Activated CD4-positive, alpha-beta memory T cell treated with anti-CD3 and anti-CD28 coated beads for 36 hours (primary cell): ENCODE data around the gene OVOL1. TPM values are rescaled to one million over a fixed set of nuclear protein-coding genes. Genes with fewer than 3 reads are reported as not detected.
A peak's percentile ranks its signal among the peaks of the same experiment; 100 is the strongest.
"Not testable (repeated sequence)": the region's sequence is repeated elsewhere in the genome, so short reads cannot be mapped to it uniquely, and the experiment has no call there.

Experiments
- CTCF ChIA-PET: fragments of 350-600 bp; sonication (Branson Sonifier 250); formaldehyde crosslinking; loops from one replicate; lab custom pipeline; 2021; ENCODE audit warnings: antibody characterized with exemption, inconsistent platforms; lab: Charles Lee
- POLR2A ChIA-PET: fragments of 350-600 bp; sonication (Branson Sonifier 250); formaldehyde crosslinking; loops from one replicate; lab custom pipeline; 2021; ENCODE audit warnings: antibody characterized with exemption; lab: Charles Lee
- DNase-seq: peaks from one replicate; pipeline ENCODE4 v3.0.0-alpha.2; 2020
- H3K27ac Mint-ChIP-seq: one replicate; pipeline ENCODE4 v1.8.0; 2021; ENCODE audit warnings: mixed read lengths
- H3K27me3 Mint-ChIP-seq: one replicate; pipeline ENCODE4 v1.8.0; 2021; ENCODE audit warnings: mixed read lengths
- H3K36me3 Mint-ChIP-seq: one replicate; pipeline ENCODE4 v1.8.0; 2021; ENCODE audit warnings: mixed read lengths
- H3K4me1 Mint-ChIP-seq: one replicate; pipeline ENCODE4 v1.8.0; 2021; ENCODE audit warnings: low read depth, mixed read lengths
- H3K4me3 Mint-ChIP-seq: one replicate; pipeline ENCODE4 v1.8.0; 2021; ENCODE audit warnings: mild to moderate bottlenecking, mixed read lengths
- H3K9me3 Mint-ChIP-seq: one replicate; pipeline ENCODE4 v1.8.0; 2021; ENCODE audit warnings: mixed read lengths
- intact Hi-C: fragments of 100-400 bp; cut with micrococcal nuclease; formaldehyde crosslinking; loops from one replicate; pipeline ENCODE4 v1.15.1; 2023
- total RNA-seq, 2 experiments: library from RNA; stranded (reverse); gene quantifications; one replicate each; pipeline ENCODE4 v1.2.3, GENCODE V29; 2021

Gene OVOL1
- not detected for total RNA-seq

DNA sequence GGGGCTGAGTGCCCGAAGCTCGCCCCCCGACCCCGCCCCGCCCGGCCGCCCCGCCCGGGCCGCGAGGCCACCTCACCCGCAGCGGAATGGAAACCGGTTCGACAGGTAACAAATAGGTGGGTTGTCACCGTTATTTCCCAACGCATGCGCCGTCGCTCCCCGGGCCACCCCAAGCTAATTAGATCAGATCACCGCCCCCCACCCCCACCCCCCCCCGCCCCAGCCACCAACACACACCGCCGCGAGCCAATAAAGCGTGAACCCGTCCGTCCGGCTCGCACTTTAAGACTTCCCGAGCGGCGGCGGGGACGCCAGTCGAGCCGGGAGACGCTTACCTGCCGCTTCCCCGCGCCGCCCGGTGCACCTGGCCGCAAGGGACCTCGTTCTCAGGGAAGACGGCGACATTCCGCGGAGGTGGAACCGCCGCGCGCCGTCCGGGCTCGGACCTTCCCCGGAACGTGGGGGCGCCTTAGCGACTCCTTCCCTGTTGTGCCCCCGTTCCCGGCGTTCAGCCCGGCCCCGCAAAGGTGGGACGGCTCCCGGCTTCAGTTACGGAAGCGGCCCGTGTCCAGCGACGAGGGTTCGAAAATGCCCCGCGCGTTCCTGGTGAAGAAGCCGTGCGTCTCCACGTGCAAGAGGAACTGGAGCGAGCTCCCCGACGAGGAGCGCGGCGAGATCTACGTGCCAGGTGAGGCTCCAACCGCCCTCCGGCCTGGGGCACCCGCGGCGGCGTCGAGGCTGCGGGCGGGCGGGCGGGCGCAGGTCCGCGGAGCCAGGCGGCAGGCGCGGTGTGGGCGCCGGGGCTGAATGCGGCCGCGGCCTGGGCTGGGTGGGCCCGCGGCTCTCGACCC, at the start of gene OVOL1:
Gene OVOL1 (plus strand): TSS at position 278 of the 851 bp plus-strand sequence. CDS start 311 bp downstream, at position 589.
- no peaks in the 10 kb centered on the region for H3K9me3 Mint-ChIP-seq
- ChIA-PET POLR2A (no interaction called here), CTCF (interaction anchor here (2.1 to 2.8 kb wide), 2 partner anchors 7 to 30 kb away, joined by 10 to 12 read pairs; no protein-coding TSS in a partner anchor)
- peaks cover 25% of the 10 kb centered on the region for H3K4me1 Mint-ChIP-seq
- H3K36me3 Mint-ChIP-seq: no peaks in the 10 kb centered on the region
- intact Hi-C loops: no loop called here
- H3K27me3 Mint-ChIP-seq: peaks cover 38% of the 10 kb centered on the region
- H3K27ac Mint-ChIP-seq: no peak within 1 kb of the TSS
- DNase-seq: peak; percentile 27
- H3K4me3 Mint-ChIP-seq: peak within 1 kb of the TSS; percentile 37

DNA sequence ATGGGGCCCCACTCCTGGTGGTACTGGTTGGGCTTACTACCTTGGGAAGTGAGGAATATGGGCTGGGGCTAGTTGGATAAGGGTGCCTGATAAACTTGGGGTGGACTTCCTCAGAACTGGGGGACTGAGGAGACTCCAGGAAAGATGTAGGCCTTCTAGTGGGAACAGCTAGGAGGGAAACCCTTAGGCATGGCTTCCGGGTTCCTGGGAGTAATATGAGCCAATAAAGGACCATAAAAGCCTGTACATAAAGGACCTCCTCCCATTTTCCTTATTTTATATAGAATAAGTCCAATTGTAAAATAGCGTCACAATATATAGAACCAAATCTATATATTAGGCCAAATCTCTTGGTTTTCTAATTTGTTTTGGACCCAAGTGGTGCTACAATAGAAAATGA, 47.8 kb upstream of the OVOL1 start:
- CTCF ChIA-PET: interaction anchor here (2.1 kb wide), 1 partner anchor 41 kb away, joined by 10 read pairs; no protein-coding TSS in a partner anchor
- DNase-seq: no peak
- Mint-ChIP-seq H3K27ac (no peak overlapping the region), H3K9me3 (peaks cover 7% of the 10 kb centered on the region), H3K4me3 (no peak overlapping the region), H3K27me3 (peaks cover 14% of the 10 kb centered on the region), H3K4me1 (no peaks in the 10 kb centered on the region), H3K36me3 (no peaks in the 10 kb centered on the region)
- intact Hi-C loops: no loop called here
- POLR2A ChIA-PET: no interaction called here

DNA sequence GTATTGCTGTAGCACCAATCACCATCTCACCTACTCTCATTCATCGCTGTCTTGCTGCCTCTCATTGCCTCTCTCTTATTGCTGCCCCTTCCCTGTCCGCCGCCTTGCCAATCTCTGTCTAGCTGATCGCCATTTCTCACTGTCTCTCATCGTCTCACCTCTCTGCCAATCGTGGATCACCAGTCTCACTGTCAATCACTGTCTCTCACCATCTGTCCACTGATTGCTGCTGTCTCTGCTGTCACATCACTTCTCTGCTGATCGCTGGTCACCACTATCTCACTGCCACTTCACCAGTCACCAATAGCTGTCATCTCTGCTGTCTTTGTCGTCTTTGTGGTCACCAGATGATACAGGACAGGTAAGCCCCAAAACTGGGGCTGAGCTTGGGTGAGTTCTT, 45.7 kb upstream of the OVOL1 start:
- ChIA-PET POLR2A (no interaction called here), CTCF (no interaction called here)
- no peak overlapping the region for H3K27ac Mint-ChIP-seq
- intact Hi-C loops: no loop called here
- no peaks in the 10 kb centered on the region for H3K36me3 Mint-ChIP-seq
- H3K9me3 Mint-ChIP-seq: peaks cover 7% of the 10 kb centered on the region
- no peak overlapping the region for H3K4me3 Mint-ChIP-seq
- DNase-seq: no peak
- no peaks in the 10 kb centered on the region for H3K4me1 Mint-ChIP-seq
- peaks cover 10% of the 10 kb centered on the region for H3K27me3 Mint-ChIP-seq

DNA sequence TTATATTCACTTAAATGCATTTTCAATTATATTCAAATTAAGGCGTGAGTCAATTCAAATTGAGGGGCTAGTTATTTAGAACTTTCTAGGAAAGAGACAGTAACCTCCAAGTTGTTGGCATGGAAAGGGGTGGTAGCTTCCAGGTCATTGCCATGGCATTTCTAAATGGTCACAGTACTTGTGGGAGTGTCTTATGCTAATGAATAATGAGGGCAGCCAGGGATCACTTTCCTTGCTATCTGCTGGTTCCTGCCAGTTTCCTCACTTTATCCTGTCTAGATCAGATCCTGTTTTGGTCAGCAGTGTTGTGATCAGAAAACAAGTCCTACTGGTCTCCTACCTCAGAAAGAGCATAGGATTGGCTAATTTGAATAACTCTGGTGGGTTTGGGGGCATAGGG, 44.5 kb upstream of the OVOL1 start:
- no peak for DNase-seq
- CTCF ChIA-PET: interaction anchor here (0.9 kb wide), 1 partner anchor 42 kb away, joined by 3 read pairs; no protein-coding TSS in a partner anchor

DNA sequence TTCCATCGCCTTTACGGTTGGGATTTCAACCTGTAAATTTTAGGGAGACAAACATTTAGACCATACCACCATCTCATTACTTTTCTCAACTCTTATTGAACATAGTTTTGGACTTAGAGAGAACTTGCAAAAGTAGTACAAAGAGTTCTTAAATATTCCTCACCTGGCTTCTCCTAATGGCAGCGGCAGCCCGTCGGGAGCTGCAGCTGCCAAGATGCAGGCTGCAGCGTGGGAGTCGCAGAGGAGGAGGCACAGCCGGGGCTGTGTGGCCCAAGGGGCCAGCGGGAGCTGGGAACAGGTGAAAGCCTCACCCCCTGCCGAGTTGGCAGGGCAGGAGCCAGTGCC, 43.2 kb upstream of the OVOL1 start:
- DNase-seq: no peak
- POLR2A ChIA-PET: no interaction called here
- CTCF ChIA-PET: no interaction called here
- no peaks in the 10 kb centered on the region for H3K4me1 Mint-ChIP-seq
- H3K36me3 Mint-ChIP-seq: no peaks in the 10 kb centered on the region
- intact Hi-C loops: no loop called here
- no peaks in the 10 kb centered on the region for H3K9me3 Mint-ChIP-seq
- H3K27me3 Mint-ChIP-seq: peaks cover 8% of the 10 kb centered on the region
- H3K27ac Mint-ChIP-seq: no peak overlapping the region
- no peak overlapping the region for H3K4me3 Mint-ChIP-seq

More for the DNA sequence above, 44.5 kb upstream of the OVOL1 start:
- Mint-ChIP-seq H3K36me3 (no peaks in the 10 kb centered on the region), H3K27ac (no peak overlapping the region), H3K27me3 (peaks cover 10% of the 10 kb centered on the region), H3K9me3 (no peaks in the 10 kb centered on the region), H3K4me1 (no peaks in the 10 kb centered on the region), H3K4me3 (no peak overlapping the region)
- intact Hi-C loops: no loop called here
- POLR2A ChIA-PET: no interaction called here

DNA sequence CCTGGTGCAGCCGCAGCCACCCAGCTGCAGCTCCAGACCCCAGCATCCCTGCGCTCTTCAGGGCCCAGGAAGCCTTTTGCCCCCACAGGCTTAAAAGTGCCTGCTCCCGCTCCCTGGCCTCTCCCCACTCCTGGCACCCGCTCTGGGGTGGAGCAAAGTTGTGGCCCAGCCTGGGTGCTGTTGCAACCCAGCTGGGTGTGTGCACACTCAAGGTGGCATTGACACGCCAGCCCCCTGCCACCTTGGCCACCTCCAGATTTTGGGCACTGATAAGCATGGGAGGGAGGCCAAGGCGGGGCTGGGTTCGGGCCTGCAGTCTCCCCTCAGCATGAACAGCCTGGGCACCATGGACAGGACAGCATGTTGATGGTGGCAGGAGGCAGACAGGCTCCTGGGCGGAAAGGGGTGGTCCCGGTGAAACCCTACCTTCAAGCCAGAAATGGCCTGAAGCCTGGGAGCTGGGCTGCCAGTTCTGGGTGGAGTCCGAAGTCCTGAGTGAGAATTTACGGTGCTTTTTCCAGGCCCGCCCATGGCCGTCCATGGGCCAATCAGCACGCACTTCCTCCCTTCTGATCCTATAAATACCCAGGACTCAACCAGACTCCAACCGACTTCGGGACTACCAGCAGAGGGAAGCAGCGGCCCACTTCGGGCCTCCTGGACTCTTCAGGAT, 42.7 kb upstream of the OVOL1 start:
- intact Hi-C loops: no loop called here
- Mint-ChIP-seq H3K27ac (no peak overlapping the region), H3K4me1 (no peaks in the 10 kb centered on the region), H3K4me3 (no peak overlapping the region), H3K9me3 (no peaks in the 10 kb centered on the region), H3K36me3 (no peaks in the 10 kb centered on the region), H3K27me3 (peaks cover 7% of the 10 kb centered on the region)
- ChIA-PET POLR2A (no interaction called here), CTCF (interaction anchor here (0.5 to 1.2 kb wide), 3 partner anchors 36 to 140 kb away, joined by 3 to 7 read pairs (median 4); no protein-coding TSS in a partner anchor)
- DNase-seq: peak; percentile 39

DNA sequence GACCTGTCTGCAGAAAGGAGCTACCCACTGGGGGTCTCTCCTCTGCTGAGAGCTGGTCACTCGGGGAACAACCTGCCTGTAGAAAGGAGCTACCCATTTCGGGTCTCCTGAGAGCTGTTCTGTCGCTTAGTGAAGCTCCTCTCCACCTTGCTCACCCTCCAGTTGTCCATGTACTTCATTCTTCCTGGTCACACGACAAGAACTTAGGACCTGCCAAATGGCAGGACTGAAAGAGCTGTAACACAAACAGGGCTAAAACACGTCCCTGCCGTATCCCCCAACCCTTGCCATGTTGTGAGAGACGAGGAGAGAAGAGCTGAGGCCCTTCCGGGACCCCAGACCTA, 42.2 kb upstream of the OVOL1 start:
- ChIA-PET POLR2A (no interaction called here), CTCF (interaction anchor here (0.5 to 1.2 kb wide), 5 partner anchors 9 to 140 kb away, joined by 3 to 7 read pairs (median 3); no protein-coding TSS in a partner anchor)
- intact Hi-C loops: no loop called here
- Mint-ChIP-seq H3K36me3 (no peaks in the 10 kb centered on the region), H3K4me3 (no peak overlapping the region), H3K9me3 (no peaks in the 10 kb centered on the region), H3K27me3 (peaks cover 7% of the 10 kb centered on the region), H3K4me1 (no peaks in the 10 kb centered on the region), H3K27ac (no peak overlapping the region)
- no peak for DNase-seq

DNA sequence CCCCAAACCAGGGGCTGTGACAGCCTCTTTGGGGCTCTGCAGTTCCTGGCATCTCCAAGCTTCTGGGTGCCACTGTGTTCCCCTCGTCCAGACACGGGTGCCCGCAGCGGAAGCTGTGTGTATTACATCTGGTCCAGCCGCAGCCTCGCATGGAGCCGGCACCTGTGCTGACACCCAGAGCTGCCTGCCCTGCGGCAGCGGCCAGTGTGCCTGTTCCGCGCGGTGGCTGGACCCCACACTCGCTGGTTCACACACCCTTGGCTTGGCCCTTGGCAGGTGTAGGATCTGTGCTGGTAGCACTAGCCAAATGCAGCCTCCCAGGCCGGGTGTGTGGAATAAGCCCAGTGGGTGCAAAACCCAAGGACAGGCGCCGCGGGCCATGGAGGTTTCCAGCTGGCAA, 41.8 kb upstream of the OVOL1 start:
- Mint-ChIP-seq H3K9me3 (no peaks in the 10 kb centered on the region), H3K4me3 (no peak overlapping the region), H3K36me3 (no peaks in the 10 kb centered on the region), H3K27me3 (peaks cover 7% of the 10 kb centered on the region), H3K27ac (no peak overlapping the region), H3K4me1 (no peaks in the 10 kb centered on the region)
- ChIA-PET POLR2A (no interaction called here), CTCF (interaction anchor here (0.5 to 1.2 kb wide), 5 partner anchors 8 to 140 kb away, joined by 3 to 7 read pairs (median 3); no protein-coding TSS in a partner anchor)
- intact Hi-C loops: no loop called here
- DNase-seq: no peak

DNA sequence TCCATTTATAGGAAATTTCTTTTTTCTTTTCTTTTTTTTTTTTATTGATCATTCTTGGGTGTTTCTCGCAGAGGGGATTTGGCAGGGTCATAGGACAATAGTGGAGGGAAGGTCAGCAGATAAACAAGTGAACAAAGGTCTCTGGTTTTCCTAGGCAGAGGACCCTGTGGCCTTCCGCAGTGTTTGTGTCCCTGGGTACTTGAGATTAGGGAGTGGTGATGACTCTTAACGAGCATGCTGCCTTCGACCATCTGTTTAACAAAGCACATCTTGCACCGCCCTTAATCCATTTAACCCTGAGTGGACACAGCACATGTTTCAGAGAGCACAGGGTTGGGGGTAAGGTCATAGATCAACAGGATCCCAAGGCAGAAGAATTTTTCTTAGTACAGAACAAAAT, 24.7 kb upstream of the OVOL1 start:
- H3K4me3 Mint-ChIP-seq, H3K9me3 Mint-ChIP-seq, H3K4me1 Mint-ChIP-seq, H3K36me3 Mint-ChIP-seq, POLR2A ChIA-PET, H3K27ac Mint-ChIP-seq, DNase-seq, intact Hi-C loops: not testable (repeated sequence)
- CTCF ChIA-PET: interaction anchor here (3.1 kb wide), 1 partner anchor 17 kb away, joined by 18 read pairs; no protein-coding TSS in a partner anchor
- peaks cover 11% of the 10 kb centered on the region for H3K27me3 Mint-ChIP-seq

DNA sequence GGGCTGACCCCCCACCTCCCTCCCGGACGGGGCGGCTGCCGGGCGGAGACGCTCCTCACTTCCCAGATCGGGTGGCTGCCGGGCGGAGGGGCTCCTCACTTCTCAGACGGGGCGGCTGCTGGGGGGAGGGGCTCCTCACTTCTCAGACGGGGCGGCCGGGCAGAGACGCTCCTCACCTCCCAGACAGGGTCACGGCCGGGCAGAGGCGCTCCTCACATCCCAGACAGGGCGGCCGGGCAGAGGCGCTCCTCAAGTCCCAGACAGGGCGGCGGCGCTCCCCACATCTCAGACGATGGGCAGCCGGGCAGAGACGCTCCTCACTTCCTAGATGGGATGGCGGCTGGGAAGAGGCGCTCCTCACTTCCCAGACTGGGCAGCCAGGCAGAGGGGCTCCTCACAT, 24.0 kb upstream of the OVOL1 start:
- H3K27me3 Mint-ChIP-seq, POLR2A ChIA-PET, CTCF ChIA-PET, H3K9me3 Mint-ChIP-seq, DNase-seq, intact Hi-C loops, H3K4me3 Mint-ChIP-seq, H3K27ac Mint-ChIP-seq, H3K4me1 Mint-ChIP-seq, H3K36me3 Mint-ChIP-seq: not testable (repeated sequence)

DNA sequence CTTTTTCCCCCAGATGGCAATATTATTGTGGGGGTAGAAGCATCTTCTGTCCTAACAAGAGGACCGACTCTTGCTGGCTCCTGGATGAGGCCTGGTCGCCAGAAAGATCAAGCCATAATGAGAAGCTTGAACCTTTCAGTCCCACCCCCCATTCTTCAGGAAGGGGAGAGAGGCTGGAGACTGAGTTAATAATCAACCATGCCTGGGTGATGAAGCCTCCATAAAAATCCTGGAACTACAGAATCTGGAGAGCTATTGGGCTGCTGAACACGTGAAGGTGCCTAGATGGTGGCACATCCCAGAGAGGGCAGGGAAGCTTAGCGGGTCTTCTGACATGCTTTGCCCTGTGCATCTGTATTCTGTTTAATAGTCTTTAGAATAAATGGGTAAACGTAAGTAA, 22.4 kb upstream of the OVOL1 start:
- H3K9me3 Mint-ChIP-seq: no peaks in the 10 kb centered on the region
- no peak for DNase-seq
- H3K4me3 Mint-ChIP-seq: no peak overlapping the region
- intact Hi-C loops: no loop called here
- peaks cover 3% of the 10 kb centered on the region for H3K27me3 Mint-ChIP-seq
- no peaks in the 10 kb centered on the region for H3K36me3 Mint-ChIP-seq
- no peaks in the 10 kb centered on the region for H3K4me1 Mint-ChIP-seq
- no peak overlapping the region for H3K27ac Mint-ChIP-seq
- ChIA-PET CTCF (interaction anchor here (1.1 to 1.2 kb wide), 2 partner anchors 15 to 16 kb away, joined by 3 to 4 read pairs; no protein-coding TSS in a partner anchor), POLR2A (no interaction called here)

DNA sequence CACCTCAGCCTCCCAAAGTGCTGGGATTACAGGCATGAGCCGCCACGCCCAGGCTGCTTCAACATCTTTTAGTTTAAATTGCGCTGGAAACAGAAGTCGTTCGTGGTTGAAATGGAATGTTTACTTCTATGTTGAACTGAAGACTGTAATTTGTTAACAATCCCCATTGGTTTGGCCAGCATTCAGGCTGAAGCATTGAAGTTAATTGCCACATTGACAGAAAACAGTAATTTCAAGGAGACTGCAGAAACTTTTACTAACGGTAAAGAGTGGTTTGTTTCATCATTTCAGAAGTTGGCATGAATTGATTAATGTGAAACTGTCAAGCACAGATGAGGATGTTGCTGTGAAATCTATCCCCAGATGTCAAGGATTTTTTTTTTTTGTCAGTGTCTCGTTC, 20.3 kb upstream of the OVOL1 start:
- intact Hi-C loops: no loop called here
- H3K27ac Mint-ChIP-seq: no peak overlapping the region
- H3K27me3 Mint-ChIP-seq: no peaks in the 10 kb centered on the region
- H3K9me3 Mint-ChIP-seq: no peaks in the 10 kb centered on the region
- peaks cover 3% of the 10 kb centered on the region for H3K4me1 Mint-ChIP-seq
- no peak for DNase-seq
- H3K4me3 Mint-ChIP-seq: no peak overlapping the region
- no peaks in the 10 kb centered on the region for H3K36me3 Mint-ChIP-seq
- CTCF ChIA-PET: interaction anchor here (0.9 to 2.9 kb wide), 2 partner anchors 13 to 55 kb away, joined by 7 to 8 read pairs; partner anchors contain the start of gene KAT5
- POLR2A ChIA-PET: interaction anchor here (1.0 kb wide), 1 partner anchor 13 kb away, joined by 3 read pairs; no protein-coding TSS in a partner anchor
